GM23338 (cell line): ENCODE results near the gene PSMA1. TPM values are rescaled to one million over a fixed set of nuclear protein-coding genes. Genes with fewer than 3 reads are reported as not detected.

Experiments used
- ZNF331 ChIP-seq: fragments of 250-450 bp; sonication (Bioruptor Pico); IDR thresholded peaks from 2 replicates; pipeline ENCODE4 v1.5.0; 2020; ENCODE audit warnings: low read depth, mild to moderate bottlenecking, moderate library complexity
- polyA plus RNA-seq: library from polyadenylated mRNA; unstranded; fragments of >200 nt; fragmentation: Nextera tagmentation; extraction: Ambion mirVana; gene quantifications from 2 replicates; pipeline ENCODE4 v1.2.1, GENCODE V29; 2016
- small RNA-seq: library from RNA; depleted of rRNA; stranded (forward); fragments of <200 nt; gene quantifications from one replicate; pipeline ENCODE3, GENCODE V24; 2014; ENCODE audit warnings: low replicate concordance
- total RNA-seq: library from RNA; depleted of rRNA; stranded (reverse); fragments of >200 nt; shearing (Covaris generic); gene quantifications from 2 replicates; pipeline ENCODE4 v1.2.3, GENCODE V29; 2014; rRNA removed
- TF ChIP-seq, protein P1 (sequence below): fragments of 250-450 bp; sonication (Bioruptor Pico); IDR thresholded peaks from 2 replicates; pipeline ENCODE4 v1.5.0; 2020; ENCODE audit warnings: mild to moderate bottlenecking, moderate library complexity

The PSMA1 gene
- total and polyA plus RNA-seq, 2 experiments from 2014 or later = 169 to 338 TPM

DNA sequence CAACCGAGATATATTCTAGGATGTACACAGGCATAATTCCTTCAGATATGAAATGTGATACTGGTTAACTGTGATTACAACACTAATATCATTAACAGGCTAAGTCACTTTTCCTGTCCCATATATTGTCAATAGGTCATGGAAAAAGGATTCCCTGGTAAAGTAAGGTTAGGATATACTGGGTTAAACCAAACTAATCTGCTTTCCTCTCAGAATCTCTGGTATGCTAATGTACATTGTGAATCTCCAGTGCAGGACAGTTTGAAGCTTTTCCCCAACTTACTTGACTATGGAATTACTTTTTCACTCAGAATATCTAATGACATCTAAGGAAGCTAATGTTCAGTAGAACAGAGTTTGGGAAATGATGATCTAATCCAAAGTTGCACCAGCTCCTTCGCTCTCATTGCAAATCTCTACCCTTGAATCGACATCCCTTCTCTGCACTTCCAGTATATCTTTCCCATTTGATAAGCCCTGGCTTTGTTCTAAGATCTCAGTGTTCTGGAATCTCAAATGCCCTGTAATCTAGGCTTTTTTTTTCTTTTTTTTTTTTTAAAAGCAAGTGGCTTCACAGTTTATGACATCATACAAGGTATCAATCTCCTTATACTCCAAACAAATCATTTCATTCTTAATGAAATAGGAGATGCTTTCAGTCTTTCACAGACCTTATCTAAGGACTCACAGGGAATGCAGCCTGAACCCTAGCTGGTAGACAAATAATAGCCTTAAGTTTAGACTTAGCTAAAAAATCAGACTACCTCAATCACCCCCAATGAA is 64.3 kb downstream of the PSMA1 start (continued):
- TF ChIP-seq, protein P1, sequence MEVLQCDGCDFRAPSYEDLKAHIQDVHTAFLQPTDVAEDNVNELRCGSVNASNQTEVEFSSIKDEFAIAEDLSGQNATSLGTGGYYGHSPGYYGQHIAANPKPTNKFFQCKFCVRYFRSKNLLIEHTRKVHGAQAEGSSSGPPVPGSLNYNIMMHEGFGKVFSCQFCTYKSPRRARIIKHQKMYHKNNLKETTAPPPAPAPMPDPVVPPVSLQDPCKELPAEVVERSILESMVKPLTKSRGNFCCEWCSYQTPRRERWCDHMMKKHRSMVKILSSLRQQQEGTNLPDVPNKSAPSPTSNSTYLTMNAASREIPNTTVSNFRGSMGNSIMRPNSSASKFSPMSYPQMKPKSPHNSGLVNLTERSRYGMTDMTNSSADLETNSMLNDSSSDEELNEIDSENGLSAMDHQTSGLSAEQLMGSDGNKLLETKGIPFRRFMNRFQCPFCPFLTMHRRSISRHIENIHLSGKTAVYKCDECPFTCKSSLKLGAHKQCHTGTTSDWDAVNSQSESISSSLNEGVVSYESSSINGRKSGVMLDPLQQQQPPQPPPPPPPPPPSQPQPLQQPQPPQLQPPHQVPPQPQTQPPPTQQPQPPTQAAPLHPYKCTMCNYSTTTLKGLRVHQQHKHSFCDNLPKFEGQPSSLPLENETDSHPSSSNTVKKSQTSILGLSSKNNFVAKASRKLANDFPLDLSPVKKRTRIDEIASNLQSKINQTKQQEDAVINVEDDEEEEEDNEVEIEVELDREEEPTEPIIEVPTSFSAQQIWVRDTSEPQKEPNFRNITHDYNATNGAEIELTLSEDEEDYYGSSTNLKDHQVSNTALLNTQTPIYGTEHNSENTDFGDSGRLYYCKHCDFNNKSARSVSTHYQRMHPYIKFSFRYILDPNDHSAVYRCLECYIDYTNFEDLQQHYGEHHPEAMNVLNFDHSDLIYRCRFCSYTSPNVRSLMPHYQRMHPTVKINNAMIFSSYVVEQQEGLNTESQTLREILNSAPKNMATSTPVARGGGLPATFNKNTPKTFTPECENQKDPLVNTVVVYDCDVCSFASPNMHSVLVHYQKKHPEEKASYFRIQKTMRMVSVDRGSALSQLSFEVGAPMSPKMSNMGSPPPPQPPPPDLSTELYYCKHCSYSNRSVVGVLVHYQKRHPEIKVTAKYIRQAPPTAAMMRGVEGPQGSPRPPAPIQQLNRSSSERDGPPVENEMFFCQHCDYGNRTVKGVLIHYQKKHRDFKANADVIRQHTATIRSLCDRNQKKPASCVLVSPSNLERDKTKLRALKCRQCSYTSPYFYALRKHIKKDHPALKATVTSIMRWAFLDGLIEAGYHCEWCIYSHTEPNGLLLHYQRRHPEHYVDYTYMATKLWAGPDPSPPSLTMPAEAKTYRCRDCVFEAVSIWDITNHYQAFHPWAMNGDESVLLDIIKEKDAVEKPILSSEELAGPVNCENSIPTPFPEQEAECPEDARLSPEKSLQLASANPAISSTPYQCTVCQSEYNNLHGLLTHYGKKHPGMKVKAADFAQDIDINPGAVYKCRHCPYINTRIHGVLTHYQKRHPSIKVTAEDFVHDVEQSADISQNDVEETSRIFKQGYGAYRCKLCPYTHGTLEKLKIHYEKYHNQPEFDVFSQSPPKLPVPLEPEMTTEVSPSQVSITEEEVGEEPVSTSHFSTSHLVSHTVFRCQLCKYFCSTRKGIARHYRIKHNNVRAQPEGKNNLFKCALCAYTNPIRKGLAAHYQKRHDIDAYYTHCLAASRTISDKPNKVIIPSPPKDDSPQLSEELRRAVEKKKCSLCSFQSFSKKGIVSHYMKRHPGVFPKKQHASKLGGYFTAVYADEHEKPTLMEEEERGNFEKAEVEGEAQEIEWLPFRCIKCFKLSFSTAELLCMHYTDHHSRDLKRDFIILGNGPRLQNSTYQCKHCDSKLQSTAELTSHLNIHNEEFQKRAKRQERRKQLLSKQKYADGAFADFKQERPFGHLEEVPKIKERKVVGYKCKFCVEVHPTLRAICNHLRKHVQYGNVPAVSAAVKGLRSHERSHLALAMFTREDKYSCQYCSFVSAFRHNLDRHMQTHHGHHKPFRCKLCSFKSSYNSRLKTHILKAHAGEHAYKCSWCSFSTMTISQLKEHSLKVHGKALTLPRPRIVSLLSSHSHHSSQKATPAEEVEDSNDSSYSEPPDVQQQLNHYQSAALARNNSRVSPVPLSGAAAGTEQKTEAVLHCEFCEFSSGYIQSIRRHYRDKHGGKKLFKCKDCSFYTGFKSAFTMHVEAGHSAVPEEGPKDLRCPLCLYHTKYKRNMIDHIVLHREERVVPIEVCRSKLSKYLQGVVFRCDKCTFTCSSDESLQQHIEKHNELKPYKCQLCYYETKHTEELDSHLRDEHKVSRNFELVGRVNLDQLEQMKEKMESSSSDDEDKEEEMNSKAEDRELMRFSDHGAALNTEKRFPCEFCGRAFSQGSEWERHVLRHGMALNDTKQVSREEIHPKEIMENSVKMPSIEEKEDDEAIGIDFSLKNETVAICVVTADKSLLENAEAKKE = no peak
- TF ChIP-seq ZNF331 = no peak

Small RNAs within 50 kb of the gene (small RNA-seq; reads per million reads assigned to genes)
- gene RNU7-49P = not detected

Other genes with a start within 250 kb of the PSMA1 start
- 293 and 296 TPM in 2 replicates for gene RRAS2, start 161.2 kb downstream of the PSMA1 start, total RNA-seq
- gene RRAS2, start 161.2 kb downstream of the PSMA1 start, polyA plus RNA-seq = 174 and 196 TPM in 2 replicates
- 94.7 and 104 TPM in 2 replicates for gene COPB1, start 20.6 kb downstream of the PSMA1 start, total RNA-seq
- gene COPB1, start 20.6 kb downstream of the PSMA1 start, polyA plus RNA-seq = 39.6 and 42.3 TPM in 2 replicates
- gene PDE3B, start 123.4 kb upstream of the PSMA1 start, total RNA-seq = 16.9 and 21.3 TPM in 2 replicates
- 4.3 and 4.9 TPM in 2 replicates for gene PDE3B, start 123.4 kb upstream of the PSMA1 start, polyA plus RNA-seq